A549 (cell line): Measurements from ENCODE around the gene CYP27B1.

Experiments
- CBX2 ChIP-seq: fragments of 200-600 bp; sonication (generic); IDR thresholded peaks from 2 replicates; pipeline ENCODE4 v1.6.1; 2016; ENCODE audit warnings: low read depth, mild to moderate bottlenecking, borderline replicate concordance
- CHD2 ChIP-seq: fragments of 150-350 bp; IDR thresholded peaks from 2 replicates; pipeline ENCODE4 v1.6.1; 2014; ENCODE audit warnings: low read length; ENCODE audit not compliant: partially characterized antibody
- CHD4 ChIP-seq: fragments of 200-600 bp; sonication (generic); IDR thresholded peaks from 2 replicates; pipeline ENCODE4 v1.6.1; 2016; ENCODE audit warnings: antibody characterized with exemption, mild to moderate bottlenecking, borderline replicate concordance
- CTCF ChIP-seq: fragments of >200 bp; sonication (Bioruptor Twin); formaldehyde crosslinking; IDR thresholded peaks from 3 replicates; pipeline ENCODE4 v1.5.1; 2016
- ELK1 ChIP-seq: fragments of 150-350 bp; IDR thresholded peaks from 2 replicates; pipeline ENCODE4 v1.6.1; 2014; ENCODE audit warnings: low read depth, mild to moderate bottlenecking, low read length
- EP300 ChIP-seq, 2 experiments: fragments of >200 bp; sonication (Bioruptor Twin); formaldehyde crosslinking; IDR thresholded peaks; 2 replicates in 1 of 2; 3 replicates in 1 of 2; pipeline ENCODE4 v1.6.1; 2016 to 2017
- FOSB ChIP-seq: fragments of 250-450 bp; sonication (Bioruptor Pico); IDR thresholded peaks from 2 replicates; pipeline ENCODE4 v1.5.0; 2020; ENCODE audit warnings: mild to moderate bottlenecking, moderate library complexity
- KDM5A ChIP-seq: fragments of 200-600 bp; sonication (generic); IDR thresholded peaks from 2 replicates; pipeline ENCODE4 v1.6.1; 2016; ENCODE audit warnings: antibody characterized with exemption, mild to moderate bottlenecking
- MAX ChIP-seq: IDR thresholded peaks from 2 replicates; pipeline ENCODE4 v1.6.1; 2012
- MYC ChIP-seq: IDR thresholded peaks from 2 replicates; pipeline ENCODE4 v1.6.1; 2012; ENCODE audit warnings: mild to moderate bottlenecking, inconsistent platforms, low read length, improper control_type of control experiment, borderline replicate concordance
- NFE2L2 ChIP-seq: fragments of 150-350 bp; conservative IDR thresholded peaks from 2 replicates; pipeline ENCODE4 v1.6.1; 2014; ENCODE audit warnings: low read length
- POLR2A ChIP-seq: IDR thresholded peaks from 2 replicates; pipeline ENCODE4 v1.6.1; 2012; ENCODE audit warnings: mild to moderate bottlenecking, low read length
- SMC3 ChIP-seq: fragments of >200 bp; sonication (Bioruptor Twin); formaldehyde crosslinking; IDR thresholded peaks from 3 replicates; pipeline ENCODE4 v1.6.1; 2018; ENCODE audit warnings: inconsistent platforms

GRCh38 chr12:57780284-57780897 is 13.5 kb upstream of the CYP27B1 start:
- TF ChIP-seq POLR2A (no peak), EP300 (IDR thresholded peaks at IDR 0.05) (no peak), CTCF (no peak), SMC3 (no peak), MAX (no peak), CBX2 (no peak), CHD4 (no peak), NFE2L2 (no peak), CHD2 (no peak), FOSB (CRISPR knock-in tag) (no peak), ELK1 (no peak), MYC (no peak), KDM5A (no peak)
